Sigmoid colon (tissue), 7 donors: Measurements from ENCODE around the gene KCNJ1. TPM values are rescaled to one million over a fixed set of nuclear protein-coding genes. Genes with fewer than 3 reads are reported as not detected.

Experiments used
- DNase-seq: peaks from one replicate; pipeline ENCODE4 v3.0.0-alpha.2; 2019
- H3K27ac ChIP-seq, 4 donors: fragments of 200-600 bp; sonication (generic); one replicate each; pipeline ENCODE4 v1.5.1; 2016 to 2019; ENCODE audit warnings: mild to moderate bottlenecking in 1 of 4
- H3K27me3 ChIP-seq, 3 donors: fragments of 200-600 bp; sonication (generic); one replicate each; pipeline ENCODE4 v1.5.1; 2019; ENCODE audit warnings: mild to moderate bottlenecking in 1 of 3
- H3K36me3 ChIP-seq, 4 donors: fragments of 200-600 bp; sonication (generic); one replicate each; pipeline ENCODE4 v1.5.1; 2016 to 2019
- H3K4me1 ChIP-seq, 4 donors: fragments of 200-600 bp; sonication (generic); one replicate each; pipeline ENCODE4 v1.5.1; 2017 to 2019
- H3K4me3 ChIP-seq, 4 donors: fragments of 200-600 bp; sonication (generic); one replicate each; pipeline ENCODE4 v1.5.1; 2017 to 2019; ENCODE audit warnings: mild to moderate bottlenecking in 2 of 4, moderate library complexity in 1 of 4
- H3K9me3 ChIP-seq, 4 donors: fragments of 200-600 bp in 3 of 4; sonication (generic) in 3 of 4; one replicate each; pipeline versions ENCODE4 v1.5.1 to v1.6.1; 2013 to 2019
- CTCF ChIP-seq, 4 experiments: fragments of 450-650 bp in 3 of 4; fragments of 200-600 bp in 1 of 4; IDR thresholded peaks; one replicate each; pipeline ENCODE4 v1.5.1; 2016 to 2019; ENCODE audit warnings: antibody characterized with exemption in 4 of 4, mild to moderate bottlenecking in 3 of 4, moderate library complexity in 2 of 4
- EP300 ChIP-seq, 4 donors: sonication (generic); formaldehyde crosslinking; IDR thresholded peaks; one replicate each; pipeline ENCODE4 v1.6.1; 2017; ENCODE audit warnings: antibody characterized with exemption in 4 of 4
- POLR2A ChIP-seq, 2 donors: fragments of 450-650 bp; IDR thresholded peaks; one replicate each; pipeline ENCODE4 v1.6.1; 2016; ENCODE audit warnings: antibody characterized with exemption in 2 of 2, mild to moderate bottlenecking in 2 of 2, moderate library complexity in 2 of 2
- POLR2AphosphoS5 ChIP-seq, 4 donors: sonication (generic); formaldehyde crosslinking; IDR thresholded peaks; one replicate each; pipeline ENCODE4 v1.6.1; 2017; ENCODE audit warnings: antibody characterized with exemption in 4 of 4
- WGBS, 2 donors: extraction: QIAGEN DNeasy Blood & Tissue Kit; methylation state at CpG; one replicate each; pipeline ENCODE4 v1.1.7; 2013; 5-methylcytosine and 5-hydroxymethylcytosine counted together
- intact Hi-C: fragments of 100-400 bp; cut with DNase I; formaldehyde crosslinking; loops from one replicate; pipeline ENCODE4 v1.15.1; 2023
- polyA plus RNA-seq, 3 donors: library from polyadenylated mRNA; stranded (reverse); fragments of 200-250 nt; gene quantifications; one replicate each; pipeline ENCODE4 v1.2.3, GENCODE V29; 2013
- total RNA-seq, 4 donors: library from RNA; depleted of rRNA; stranded (reverse); fragments of >200 nt; gene quantifications; one replicate each; pipeline ENCODE4 v1.1.0, GENCODE V29; 2016
- donor health status: healthy with polysubstance abuse.
- donor health status: Bipolar disorder and iron deficiency.
- donor health status: healthy.

Gene KCNJ1
- total and polyA plus RNA-seq, 7 donors: 0.81 TPM; not detected in 6

- Histone ChIP-seq H3K27me3 (peaks cover 8 to 39% (median 21%) of the 10 kb centered on the region in 3 donors), H3K4me3 (peak overlapping the region in 3 of 4 donors; percentile 42 to 55 (median 54)), H3K4me1 (peaks cover 0 to 19% (median 14%) of the 10 kb centered on the region in 4 donors), H3K9me3 (no peaks in the 10 kb centered on the region), H3K36me3 (no peaks in the 10 kb centered on the region), H3K27ac (no peak overlapping the region)
- no peak for DNase-seq
- 7 to 31% methylated on average over 9 of the region's 9 CpGs for WGBS, 2 donors
- intact Hi-C loops: no loop called here
- TF ChIP-seq CTCF (IDR thresholded peaks at IDR 0.05) (no peak), EP300 (IDR thresholded peaks at IDR 0.05) (no peak), POLR2AphosphoS5 (IDR thresholded peaks at IDR 0.05) (no peak), POLR2A (IDR thresholded peaks at IDR 0.05) (no peak)
Measured at GRCh38 chr11:128890216-128890542, 23.1 kb upstream of the KCNJ1 start.

- H3K36me3 ChIP-seq: no peaks in the 10 kb centered on the region
- TF ChIP-seq POLR2AphosphoS5 (IDR thresholded peaks at IDR 0.05): no peak
- TF ChIP-seq POLR2A (IDR thresholded peaks at IDR 0.05): no peak
- no peak for TF ChIP-seq EP300 (IDR thresholded peaks at IDR 0.05)
- no peak for TF ChIP-seq CTCF (IDR thresholded peaks at IDR 0.05)
- peaks cover 0 to 19% (median 14%) of the 10 kb centered on the region in 4 donors for H3K4me1 ChIP-seq
- no peak overlapping the region for H3K4me3 ChIP-seq
- H3K9me3 ChIP-seq: no peaks in the 10 kb centered on the region
- intact Hi-C loops: no loop called here
- no peak overlapping the region for H3K27ac ChIP-seq
- no peak for DNase-seq
- 72 to 84% methylated on average over 8 of the region's 8 CpGs for WGBS, 2 donors
- peaks cover 8 to 39% (median 21%) of the 10 kb centered on the region in 3 donors for H3K27me3 ChIP-seq
Measured at GRCh38 chr11:128889657-128890213, 22.6 kb upstream of the KCNJ1 start.

GRCh38 chr11:128888034-128888985, 21.2 kb upstream of the KCNJ1 start:
- no peak for DNase-seq
- WGBS, 2 donors: 83 to 89% methylated on average over 15 of the region's 15 CpGs
- TF ChIP-seq EP300 (IDR thresholded peaks at IDR 0.05) (no peak), CTCF (IDR thresholded peaks at IDR 0.05) (no peak), POLR2A (IDR thresholded peaks at IDR 0.05) (no peak), POLR2AphosphoS5 (IDR thresholded peaks at IDR 0.05) (no peak)
- Histone ChIP-seq H3K27ac (no peak overlapping the region), H3K27me3 (peaks cover 8 to 39% (median 21%) of the 10 kb centered on the region in 3 donors), H3K4me1 (peaks cover 0 to 19% (median 14%) of the 10 kb centered on the region in 4 donors), H3K4me3 (no peak overlapping the region), H3K36me3 (no peaks in the 10 kb centered on the region), H3K9me3 (no peaks in the 10 kb centered on the region)
- intact Hi-C loops: no loop called here

GRCh38 chr11:128886406-128887124, 19.5 kb upstream of the KCNJ1 start:
- 10 to 21% methylated on average over 5 of the region's 5 CpGs for WGBS, 2 donors
- Histone ChIP-seq H3K4me3 (no peak overlapping the region), H3K27me3 (peaks cover 8 to 37% (median 21%) of the 10 kb centered on the region in 3 donors), H3K9me3 (no peaks in the 10 kb centered on the region), H3K36me3 (no peaks in the 10 kb centered on the region), H3K27ac (no peak overlapping the region), H3K4me1 (peaks cover 0 to 16% (median 14%) of the 10 kb centered on the region in 4 donors)
- TF ChIP-seq EP300 (IDR thresholded peaks at IDR 0.05) (no peak), CTCF (IDR thresholded peaks at IDR 0.05) (no peak), POLR2A (IDR thresholded peaks at IDR 0.05) (no peak), POLR2AphosphoS5 (IDR thresholded peaks at IDR 0.05) (no peak)
- intact Hi-C loops: no loop called here
- no peak for DNase-seq
